CD8-positive, alpha-beta memory T cell (primary cell): Measurements from ENCODE around the gene GK. TPM values are rescaled to one million over a fixed set of nuclear protein-coding genes. Genes with fewer than 3 reads are reported as not detected.

Source experiments
- CTCF ChIA-PET: fragments of 350-600 bp; sonication (Branson Sonifier 250); formaldehyde crosslinking; loops from one replicate; lab custom pipeline; 2021; ENCODE audit warnings: antibody characterized with exemption; lab: Charles Lee
- POLR2A ChIA-PET: fragments of 350-600 bp; sonication (Branson Sonifier 250); formaldehyde crosslinking; loops from one replicate; lab custom pipeline; 2021; ENCODE audit warnings: antibody characterized with exemption; lab: Charles Lee
- DNase-seq, 5 donors: peaks; one replicate each; pipeline versions ENCODE4 v3.0.0 to v3.0.0-alpha.2; 2020 to 2022; ENCODE audit warnings: mixed read lengths in 1 of 5
- H3K27ac ChIP-seq: one replicate; pipeline ENCODE4 v1.7.0; 2013; ENCODE audit warnings: low read depth, mild to moderate bottlenecking, low read length, moderate library complexity
- H3K27me3 ChIP-seq: 2 replicates; pipeline ENCODE4 v1.7.0; 2013; ENCODE audit warnings: low read length, mild to moderate bottlenecking; ENCODE audit not compliant: insufficient read depth, poor library complexity, severe bottlenecking
- H3K36me3 ChIP-seq: 2 replicates; pipeline ENCODE4 v1.7.0; 2013; ENCODE audit warnings: mild to moderate bottlenecking, low read length, moderate library complexity; ENCODE audit not compliant: insufficient read depth
- H3K4me1 ChIP-seq: 2 replicates; pipeline ENCODE4 v1.7.0; 2013; ENCODE audit warnings: mild to moderate bottlenecking, low read length, moderate library complexity; ENCODE audit not compliant: insufficient read depth
- H3K4me3 ChIP-seq: 2 replicates; pipeline ENCODE4 v1.7.0; 2013; ENCODE audit warnings: mild to moderate bottlenecking, low read length
- H3K9me3 ChIP-seq: 2 replicates; pipeline ENCODE4 v1.7.0; 2013; ENCODE audit warnings: mild to moderate bottlenecking, low read length
- H3K27ac Mint-ChIP-seq, 8 donors: one replicate each; pipeline ENCODE4 v1.8.0; 2020 to 2021; ENCODE audit warnings: mixed read lengths in 8 of 8, mild to moderate bottlenecking in 6 of 8, inconsistent platforms in 3 of 8, moderate library complexity in 3 of 8
- H3K27me3 Mint-ChIP-seq, 2 donors: one replicate each; pipeline ENCODE4 v1.8.0; 2020 to 2021; ENCODE audit warnings: mixed read lengths in 2 of 2, mild to moderate bottlenecking in 1 of 2, moderate library complexity in 1 of 2
- H3K36me3 Mint-ChIP-seq, 3 donors: one replicate each; pipeline ENCODE4 v1.8.0; 2020 to 2021; ENCODE audit warnings: mixed read lengths in 3 of 3, inconsistent platforms in 1 of 3, mild to moderate bottlenecking in 1 of 3
- H3K4me1 Mint-ChIP-seq, 3 donors: one replicate each; pipeline ENCODE4 v1.8.0; 2020 to 2021; ENCODE audit warnings: mixed read lengths in 3 of 3, inconsistent platforms in 1 of 3, mild to moderate bottlenecking in 1 of 3
- H3K4me3 Mint-ChIP-seq, 7 donors: one replicate each; pipeline ENCODE4 v1.8.0; 2020 to 2021; ENCODE audit warnings: mixed read lengths in 7 of 7, mild to moderate bottlenecking in 6 of 7, moderate library complexity in 4 of 7, inconsistent platforms in 2 of 7
- H3K9me3 Mint-ChIP-seq, 5 donors: one replicate each; pipeline ENCODE4 v1.8.0; 2020 to 2022; ENCODE audit warnings: mixed read lengths in 5 of 5, mild to moderate bottlenecking in 3 of 5, moderate library complexity in 2 of 5, inconsistent platforms in 1 of 5
- polyA plus RNA-seq: library from polyadenylated mRNA; unstranded; fragments of 300-500 nt; fragmentation: Illumina TruSeq; gene quantifications from one replicate; pipeline ENCODE4 v1.2.3, GENCODE V29; 2021
- total RNA-seq, 2 experiments: library from RNA; stranded (reverse); gene quantifications; one replicate each; pipeline ENCODE4 v1.2.3, GENCODE V29; 2021

The GK gene
- total and polyA plus RNA-seq, 3 experiments from 2014 or later = 3.8 to 26.4 (median 24.9) TPM

DNA sequence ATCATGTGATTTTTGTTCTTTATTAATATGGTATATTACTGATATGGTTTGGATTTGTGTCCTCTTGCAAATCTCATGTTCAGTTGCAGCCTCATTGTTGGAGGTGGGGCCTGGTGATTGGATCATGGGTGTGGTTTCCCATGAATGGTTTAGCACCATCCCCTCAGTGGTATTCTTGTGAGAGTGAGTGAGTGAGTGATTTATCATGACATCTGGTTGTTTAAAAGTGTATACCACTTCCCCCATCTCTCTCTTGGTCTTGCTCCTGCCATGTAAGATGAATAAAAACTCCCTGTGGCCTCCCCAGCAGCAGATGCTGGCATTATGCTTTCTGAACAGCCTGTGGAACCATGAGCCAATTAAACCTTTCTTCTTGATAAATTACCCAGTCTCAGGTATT is 124.4 kb downstream of the GK start:
- Mint-ChIP-seq H3K4me1 (no peaks in the 10 kb centered on the region), H3K9me3 (peaks cover 0 to 3% (median 2%) of the 10 kb centered on the region in 5 donors), H3K27ac (no peak overlapping the region), H3K4me3 (no peak overlapping the region), H3K36me3 (no peaks in the 10 kb centered on the region), H3K27me3 (peaks cover 1 to 4% of the 10 kb centered on the region in 2 donors)
- CTCF ChIA-PET = no interaction called here
- no peaks in the 10 kb centered on the region for H3K27me3 ChIP-seq
- no peaks in the 10 kb centered on the region for H3K36me3 ChIP-seq
- no peaks in the 10 kb centered on the region for H3K4me1 ChIP-seq
- no peak overlapping the region for H3K4me3 ChIP-seq
- no peak overlapping the region for H3K27ac ChIP-seq
- POLR2A ChIA-PET = no interaction called here
- no peak for DNase-seq
- H3K9me3 ChIP-seq = no peaks in the 10 kb centered on the region

DNA sequence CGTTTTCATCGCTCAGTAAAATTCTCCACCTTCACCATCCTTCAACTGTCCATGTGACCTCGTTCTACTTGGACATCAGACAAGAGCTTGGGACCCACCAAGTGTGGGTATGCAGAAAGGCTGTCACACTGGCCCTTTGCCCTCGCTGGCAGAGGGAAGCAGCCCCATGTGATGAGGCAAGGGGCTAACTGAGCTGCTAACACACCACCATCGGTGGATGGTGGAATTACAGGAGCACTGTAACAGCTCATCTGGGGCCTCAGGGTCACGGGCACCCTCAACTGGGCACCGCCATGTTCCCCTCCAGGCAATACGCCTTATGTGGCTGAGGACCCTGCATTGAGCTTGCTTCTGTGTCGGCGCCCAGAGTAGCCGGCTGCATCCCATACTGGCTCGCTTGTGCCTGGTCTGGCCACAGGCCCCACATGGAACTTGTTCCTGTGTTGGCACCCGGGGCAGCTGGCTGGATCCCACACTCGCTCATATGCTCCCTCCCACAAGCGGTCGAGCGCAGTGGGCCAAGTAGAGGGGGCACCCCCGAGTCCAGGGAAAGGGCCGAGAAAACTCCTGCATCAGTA is 126.3 kb downstream of the GK start:
- peaks cover 1 to 4% of the 10 kb centered on the region in 2 donors for H3K27me3 Mint-ChIP-seq
- no peaks in the 10 kb centered on the region for H3K36me3 ChIP-seq
- H3K4me1 Mint-ChIP-seq = no peaks in the 10 kb centered on the region
- H3K27ac ChIP-seq = no peak overlapping the region
- H3K27ac Mint-ChIP-seq = no peak overlapping the region
- H3K4me3 Mint-ChIP-seq = no peak overlapping the region
- ChIA-PET CTCF (no interaction called here), POLR2A (no interaction called here)
- H3K9me3 ChIP-seq = no peaks in the 10 kb centered on the region
- no peak overlapping the region for H3K4me3 ChIP-seq
- DNase-seq = no peak
- no peaks in the 10 kb centered on the region for H3K36me3 Mint-ChIP-seq
- H3K27me3 ChIP-seq = no peaks in the 10 kb centered on the region
- no peaks in the 10 kb centered on the region for H3K4me1 ChIP-seq
- H3K9me3 Mint-ChIP-seq = peaks cover 0 to 3% (median 0%) of the 10 kb centered on the region in 5 donors

Other genes starting within 250 kb of the GK start
- gene TASL, start 75.7 kb upstream of the GK start, total RNA-seq = 1 to 10 TPM; 1.2 to 1.5 TPM
- 1.2 TPM for gene TASL, start 75.7 kb upstream of the GK start, polyA plus RNA-seq
- gene TAB3, start 235.8 kb downstream of the GK start, total RNA-seq = 10 to 100 TPM; 21.1 to 21.4 TPM
- gene TAB3, start 235.8 kb downstream of the GK start, polyA plus RNA-seq = 7.6 TPM